GM12872 (cell line): ENCODE measurements around the gene BICD1.

ENCODE experiments used
- CTCF ChIP-seq: IDR thresholded peaks from 3 replicates; pipeline ENCODE4 v1.5.1; 2011; ENCODE audit warnings: low read depth, mild to moderate bottlenecking, low read length, moderate library complexity; ENCODE audit not compliant: insufficient read depth

Gene BICD1

GRCh38 chr12:32395026-32395425, 288.4 kb downstream of the BICD1 start:
- no peak for TF ChIP-seq CTCF

GRCh38 chr12:32397696-32398095, 291.0 kb downstream of the BICD1 start:
- TF ChIP-seq CTCF, result no peak

- no peak for TF ChIP-seq CTCF
These were observed 291.5 kb downstream of the BICD1 start for GRCh38 chr12:32398181-32398580.

- no peak for TF ChIP-seq CTCF
These were observed 292.2 kb downstream of the BICD1 start for GRCh38 chr12:32398816-32399369.

GRCh38 chr12:32399370-32400113, 292.9 kb downstream of the BICD1 start, which contains the start of gene FGD4:
FGD4 (plus strand) TSS chr12:32399558.
- TF ChIP-seq CTCF, result peak; percentile 45; the same call in 2 of the 3 replicates

- TF ChIP-seq CTCF, result no peak
These were observed 293.5 kb downstream of the BICD1 start for GRCh38 chr12:32400114-32400672.

- TF ChIP-seq CTCF, result no peak
These were observed 294.2 kb downstream of the BICD1 start for GRCh38 chr12:32400866-32401265.
